Cardiac muscle cell (in vitro differentiated cells and primary cell): ENCODE results near the gene RBM47. TPM values are rescaled to one million over a fixed set of nuclear protein-coding genes. Genes with fewer than 3 reads are reported as not detected.
"Not testable (repeated sequence)": the region's sequence is repeated elsewhere in the genome, so short reads cannot be mapped to it uniquely, and the experiment has no call there.

Source experiments
- DNase-seq, 2 donors: peaks; one replicate each; pipeline versions ENCODE4 v3.0.0 to v3.0.0-alpha.2; 2010 to 2017; ENCODE audit warnings: low read depth in 1 of 2, low spot score in 1 of 2
- H3K27ac ChIP-seq: fragments of 200-600 bp; sonication (generic); 2 replicates; pipeline ENCODE4 v1.5.1; 2016
- H3K27me3 ChIP-seq: fragments of 200-600 bp; sonication (generic); 2 replicates; pipeline ENCODE4 v1.6.0; 2016; ENCODE audit warnings: control low read depth
- H3K36me3 ChIP-seq: fragments of 200-600 bp; sonication (generic); 2 replicates; pipeline ENCODE4 v1.5.1; 2016; ENCODE audit warnings: control low read depth
- H3K4me1 ChIP-seq: fragments of 200-600 bp; sonication (generic); 2 replicates; pipeline ENCODE4 v1.8.1; 2017; ENCODE audit warnings: low read depth, mild to moderate bottlenecking, mixed run types
- H3K4me3 ChIP-seq: fragments of 200-600 bp; sonication (generic); 2 replicates; pipeline ENCODE4 v1.5.1; 2016; ENCODE audit warnings: mild to moderate bottlenecking
- H3K9me3 ChIP-seq: fragments of 200-600 bp; sonication (generic); 2 replicates; pipeline ENCODE4 v1.5.1; 2017; ENCODE audit warnings: low read depth, mild to moderate bottlenecking, control low read depth
- CTCF ChIP-seq: IDR thresholded peaks from 2 replicates; pipeline ENCODE4 v1.5.1; 2012; ENCODE audit warnings: low read depth, mild to moderate bottlenecking, low read length
- polyA plus RNA-seq: library from polyadenylated mRNA; unstranded; fragments of >200 nt; fragmentation: Nextera tagmentation; extraction: Ambion mirVana; gene quantifications from 2 replicates; pipeline ENCODE4 v1.2.1, GENCODE V29; 2016
- total RNA-seq: library from RNA; depleted of rRNA; stranded (reverse); fragments of >200 nt; gene quantifications from 2 replicates; pipeline ENCODE4 v1.2.3, GENCODE V29; 2016

The RBM47 gene
- total and polyA plus RNA-seq, 2 experiments from 2014 or later: 1.1 to 1.4 TPM

- TF ChIP-seq CTCF: no peak
- DNase-seq: peak in 1 of 2 donors; percentile 47
- Histone ChIP-seq H3K27ac (no peak overlapping the region), H3K36me3 (no peaks in the 10 kb centered on the region), H3K27me3 (no peaks in the 10 kb centered on the region), H3K9me3 (no peaks in the 10 kb centered on the region), H3K4me3 (no peak overlapping the region), H3K4me1 (no peaks in the 10 kb centered on the region)
These were observed 174.2 kb downstream of the RBM47 start for GRCh38 chr4:40455340-40455902.

- Histone ChIP-seq H3K27ac (no peak overlapping the region), H3K36me3 (no peaks in the 10 kb centered on the region), H3K27me3 (no peaks in the 10 kb centered on the region), H3K9me3 (no peaks in the 10 kb centered on the region), H3K4me3 (no peak overlapping the region), H3K4me1 (no peaks in the 10 kb centered on the region)
- no peak for TF ChIP-seq CTCF
- DNase-seq: peak in 1 of 2 donors; percentile 29
These were observed 174.8 kb downstream of the RBM47 start for GRCh38 chr4:40454816-40455215.

GRCh38 chr4:40453912-40454311 is 175.8 kb downstream of the RBM47 start:
- TF ChIP-seq CTCF: no peak

GRCh38 chr4:40448875-40449274 is 180.8 kb downstream of the RBM47 start:
- Histone ChIP-seq H3K4me3 (no peak overlapping the region), H3K9me3 (no peaks in the 10 kb centered on the region)

More at GRCh38 chr4:40453912-40454311, 175.8 kb downstream of the RBM47 start:
- Histone ChIP-seq H3K27ac (no peak overlapping the region), H3K9me3 (no peaks in the 10 kb centered on the region), H3K4me1 (no peaks in the 10 kb centered on the region), H3K4me3 (no peak overlapping the region), H3K27me3 (no peaks in the 10 kb centered on the region), H3K36me3 (no peaks in the 10 kb centered on the region)
- DNase-seq: no peak

GRCh38 chr4:40446839-40447238 is 182.8 kb downstream of the RBM47 start:
- Histone ChIP-seq H3K4me3 (no peak overlapping the region), H3K36me3 (no peaks in the 10 kb centered on the region), H3K27me3 (no peaks in the 10 kb centered on the region), H3K9me3 (no peaks in the 10 kb centered on the region), H3K4me1 (no peaks in the 10 kb centered on the region), H3K27ac (no peak overlapping the region)
- TF ChIP-seq CTCF: no peak
- no peak for DNase-seq

More at GRCh38 chr4:40448875-40449274, 180.8 kb downstream of the RBM47 start:
- H3K4me1 ChIP-seq: no peaks in the 10 kb centered on the region
- H3K27me3 ChIP-seq: no peaks in the 10 kb centered on the region
- no peaks in the 10 kb centered on the region for H3K36me3 ChIP-seq
- no peak for DNase-seq
- H3K27ac ChIP-seq: no peak overlapping the region
- no peak for TF ChIP-seq CTCF

- not testable (repeated sequence) for DNase-seq, H3K9me3 ChIP-seq, H3K27ac ChIP-seq, H3K4me3 ChIP-seq, H3K36me3 ChIP-seq, H3K27me3 ChIP-seq, H3K4me1 ChIP-seq
These were observed 183.4 kb downstream of the RBM47 start for GRCh38 chr4:40446261-40446750.
